Fibroblast of skin of left biceps (primary cell): ENCODE data around the gene TMEM145.
"Not testable (repeated sequence)": the region's sequence is repeated elsewhere in the genome, so short reads cannot be mapped to it uniquely, and the experiment has no call there.

Experiments used
- DNase-seq, 2 experiments: peaks; one replicate each; pipeline ENCODE4 v3.0.0-alpha.2; 2013; ENCODE audit warnings: low read depth in 2 of 2

TMEM145 gene

DNA sequence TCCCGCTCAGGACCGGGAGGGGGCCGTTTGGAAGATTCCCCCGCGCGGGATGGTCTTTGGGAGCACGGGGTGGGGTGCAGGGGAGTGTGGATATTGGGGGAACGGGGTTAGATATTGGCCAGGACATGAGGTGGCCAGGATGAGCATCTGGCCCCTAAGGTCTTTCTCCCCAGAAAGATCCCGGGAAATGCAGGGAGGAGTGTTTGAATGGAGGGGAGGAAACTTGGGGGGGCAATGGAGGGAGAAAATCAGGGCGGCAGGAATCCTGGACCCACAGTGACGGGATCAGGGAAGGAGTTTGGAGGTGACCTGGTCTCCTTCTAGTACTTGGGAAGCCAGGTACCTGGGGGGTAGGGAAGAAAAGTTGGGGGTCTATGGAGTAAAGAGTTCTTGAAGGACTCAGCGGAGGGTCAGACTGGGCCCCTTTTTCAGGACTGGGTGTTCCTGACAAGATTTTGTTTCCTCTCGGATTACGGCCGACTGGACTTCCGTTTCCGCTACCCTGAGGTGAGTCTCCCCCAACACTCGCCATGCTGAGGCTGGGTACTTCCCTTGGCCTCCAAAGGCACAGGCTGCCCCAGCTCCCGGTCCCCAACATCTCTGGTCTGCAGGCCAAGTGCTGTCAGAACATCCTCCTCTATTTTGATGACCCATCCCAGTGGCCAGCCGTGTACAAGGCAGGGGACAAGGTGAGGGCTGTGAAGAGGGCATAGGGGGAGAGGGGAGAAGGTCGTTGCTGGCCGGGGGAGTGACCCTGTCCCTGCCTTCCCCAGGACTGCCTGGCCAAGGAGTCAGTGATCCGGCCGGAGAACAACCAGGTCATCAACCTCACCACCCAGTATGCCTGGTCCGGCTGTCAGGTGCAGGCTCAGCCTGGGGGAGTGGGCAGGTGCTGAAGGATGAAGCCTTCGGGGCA, 989 bp downstream of the TMEM145 start:
- no peak for DNase-seq

DNA sequence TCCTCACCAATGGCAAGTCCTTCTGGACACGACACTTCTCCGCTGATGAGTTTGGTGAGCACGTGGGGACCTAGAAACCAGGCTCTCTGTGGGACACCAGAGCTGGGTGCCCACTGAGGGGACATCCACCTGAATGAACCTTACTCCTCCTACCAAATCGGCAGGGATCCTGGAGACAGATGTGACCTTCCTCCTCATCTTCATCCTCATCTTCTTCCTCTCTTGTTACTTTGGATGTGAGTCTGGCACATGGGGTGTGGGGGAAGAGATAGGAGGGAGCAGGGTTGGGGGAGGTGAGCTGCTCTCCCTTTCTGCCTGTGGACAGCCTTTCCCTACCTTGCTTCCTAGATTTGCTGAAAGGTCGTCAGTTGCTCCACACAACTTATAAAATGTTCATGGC, 1.9 kb downstream of the TMEM145 start:
- no peak for DNase-seq

DNA sequence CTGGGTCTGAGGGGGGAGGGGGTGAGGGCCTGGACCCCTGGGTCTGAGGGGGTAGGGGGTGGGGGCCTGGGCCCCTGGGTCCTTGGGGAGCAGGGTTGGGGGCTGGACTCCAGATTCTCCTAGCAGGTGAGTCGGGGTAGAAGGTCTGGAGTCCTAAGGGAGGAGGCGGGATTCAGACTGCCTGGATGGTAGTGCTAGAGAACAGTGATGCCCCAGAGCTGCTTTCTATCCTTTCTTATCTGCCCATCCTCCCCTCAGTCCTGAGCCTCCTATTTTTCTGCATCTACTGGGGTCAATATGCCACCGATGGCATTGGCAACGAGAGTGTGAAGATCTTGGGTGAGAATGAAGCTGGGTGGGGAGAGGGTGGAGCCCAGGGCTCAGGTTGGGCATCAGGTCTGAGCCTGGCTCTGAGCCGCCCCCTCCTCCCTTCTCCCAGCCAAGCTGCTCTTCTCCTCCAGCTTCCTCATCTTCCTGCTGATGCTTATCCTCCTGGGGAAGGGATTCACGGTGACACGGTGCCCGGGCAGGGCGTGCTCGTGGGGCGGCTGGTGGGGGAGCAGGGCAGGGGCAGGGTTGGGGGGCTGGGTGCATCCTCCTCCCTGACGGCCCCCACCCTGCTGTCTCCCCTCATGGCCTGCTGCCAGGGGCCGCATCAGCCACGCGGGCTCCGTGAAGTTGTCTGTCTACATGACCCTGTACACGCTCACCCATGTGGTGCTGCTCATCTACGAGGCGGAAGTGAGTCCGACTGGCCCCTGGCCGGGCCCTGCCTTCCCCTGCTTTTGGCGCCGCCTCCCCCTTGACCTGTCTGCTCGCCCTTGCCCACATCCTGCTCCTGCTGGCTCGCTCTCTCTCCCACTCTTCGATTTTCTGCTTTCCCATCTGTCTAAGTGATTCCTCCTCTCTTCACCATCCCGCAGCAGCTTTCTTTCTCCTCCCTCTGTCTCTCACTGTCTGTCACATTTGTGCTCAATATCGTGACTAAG, 3.4 kb downstream of the TMEM145 start:
- no peak for DNase-seq

DNA sequence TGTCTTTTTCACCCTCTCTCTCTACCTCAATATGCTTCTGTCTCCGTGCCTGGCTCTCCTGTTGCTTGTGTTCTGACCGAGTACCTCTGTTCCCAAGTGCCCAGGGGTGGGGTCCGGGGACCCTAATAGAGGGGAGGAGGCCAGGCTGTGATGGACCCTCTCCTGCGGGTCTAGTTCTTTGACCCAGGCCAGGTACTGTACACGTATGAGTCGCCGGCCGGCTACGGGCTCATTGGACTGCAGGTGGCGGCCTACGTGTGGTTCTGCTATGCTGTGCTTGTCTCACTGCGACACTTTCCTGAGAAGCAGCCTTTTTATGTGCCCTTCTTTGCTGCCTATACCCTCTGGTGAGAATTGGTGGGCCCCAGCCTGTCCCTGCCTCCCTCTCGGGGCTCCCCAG, 4.4 kb downstream of the TMEM145 start:
- DNase-seq, result no peak

DNA sequence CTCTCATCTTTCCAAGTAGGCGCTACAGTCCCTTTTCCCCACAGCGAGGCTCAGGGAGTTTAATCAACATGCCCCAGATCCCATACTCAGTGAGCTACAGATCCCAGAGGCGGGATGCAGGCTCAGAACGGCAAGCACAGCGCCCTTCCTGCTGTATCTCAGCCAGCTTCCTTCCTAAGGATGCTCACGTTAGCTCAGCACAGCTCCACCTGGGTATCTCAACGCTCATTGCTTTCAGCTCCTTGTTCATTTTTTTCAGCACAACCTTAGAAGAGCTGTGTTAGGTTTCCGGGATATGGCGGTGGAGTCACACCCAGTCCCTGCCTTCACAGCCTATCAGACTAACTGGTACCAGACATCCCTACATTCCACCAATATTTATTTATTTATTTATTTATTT, 9.2 kb downstream of the TMEM145 start:
- DNase-seq, result no peak

DNA sequence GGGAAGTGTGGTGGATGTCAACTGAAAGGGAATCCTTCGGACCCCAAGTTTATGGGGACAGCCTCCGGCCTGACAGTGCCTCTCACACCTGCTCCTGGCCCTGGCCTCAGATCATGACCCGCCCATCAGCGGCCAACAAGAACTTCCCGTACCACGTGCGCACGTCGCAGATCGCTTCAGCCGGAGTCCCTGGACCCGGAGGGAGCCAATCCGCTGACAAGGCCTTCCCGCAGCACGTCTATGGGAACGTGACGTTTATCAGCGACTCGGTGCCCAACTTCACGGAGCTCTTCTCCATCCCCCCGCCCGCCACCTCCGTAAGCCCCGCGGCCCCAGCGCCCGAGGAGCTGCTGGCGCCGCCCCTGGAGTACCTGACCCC, 10.4 kb downstream of the TMEM145 start:
- DNase-seq, result no peak

DNA sequence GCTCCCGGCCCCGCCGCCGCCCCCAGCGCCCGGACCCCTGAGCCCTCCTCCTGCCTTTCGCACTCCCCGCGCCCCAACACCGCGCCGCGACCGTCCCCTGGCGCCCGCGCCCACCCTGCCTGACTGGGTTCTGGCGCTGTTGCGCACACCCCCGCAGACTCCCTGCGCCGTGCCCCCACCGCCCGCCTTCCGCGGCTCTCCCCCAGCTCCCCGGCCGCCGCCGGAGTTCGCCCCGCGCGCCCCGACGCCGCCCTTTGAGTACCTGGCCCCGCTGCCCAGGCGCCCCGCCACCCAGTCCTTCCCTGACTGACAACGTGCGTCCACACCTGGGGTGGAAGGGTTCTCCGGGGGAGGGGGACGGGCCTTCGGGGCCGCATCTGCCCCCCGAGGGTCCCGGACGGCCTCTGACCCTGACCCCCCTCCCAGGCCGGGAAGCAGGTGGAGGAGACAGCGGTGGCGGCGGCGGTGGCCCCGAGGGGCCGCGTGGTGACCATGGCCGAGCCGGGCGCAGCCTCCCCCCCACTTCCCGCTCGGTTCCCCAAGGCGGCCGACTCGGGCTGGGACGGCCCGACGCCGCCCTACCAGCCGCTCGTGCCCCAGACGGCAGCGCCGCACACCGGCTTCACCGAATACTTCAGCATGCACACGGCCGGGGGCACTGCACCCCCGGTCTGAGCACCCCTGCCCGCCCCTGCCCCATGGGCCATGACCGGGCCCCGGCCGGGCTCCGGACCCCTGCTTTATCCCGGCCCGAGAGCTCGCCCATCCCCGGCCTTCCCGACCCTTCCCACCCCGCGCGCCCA, 10.9 kb downstream of the TMEM145 start:
- DNase-seq, result no peak

DNA sequence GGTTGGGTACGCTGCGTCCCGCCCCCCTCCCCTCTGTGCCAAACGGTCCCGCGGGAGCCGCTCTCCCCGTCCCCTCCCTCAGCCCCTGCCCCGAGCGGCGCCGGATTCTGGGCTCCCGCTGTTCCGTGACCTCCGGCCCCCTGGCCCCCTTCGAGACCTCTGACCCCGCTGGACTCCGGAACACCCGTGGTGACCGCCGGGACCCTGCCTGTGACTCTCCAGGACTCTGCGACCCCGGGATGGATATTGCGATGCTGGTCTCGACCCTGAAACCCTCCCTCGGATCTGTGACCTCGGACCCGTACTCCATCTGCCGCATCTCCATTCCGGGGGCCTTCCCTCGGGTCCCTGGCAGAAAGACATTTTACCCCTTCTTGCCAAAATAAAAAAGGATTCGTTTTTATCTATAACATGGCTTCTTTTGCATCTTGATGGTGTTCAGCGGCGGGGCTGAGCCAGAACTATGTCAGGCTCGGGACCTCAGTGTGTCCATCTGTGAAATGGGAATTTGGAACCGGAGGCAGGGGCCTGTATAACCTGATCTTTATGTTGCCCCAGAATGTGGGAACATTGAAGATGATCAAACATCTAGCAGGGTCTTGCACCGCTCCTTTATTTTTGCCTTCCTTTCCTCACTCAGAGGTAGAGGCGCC, 11.7 kb downstream of the TMEM145 start:
- no peak for DNase-seq

DNA sequence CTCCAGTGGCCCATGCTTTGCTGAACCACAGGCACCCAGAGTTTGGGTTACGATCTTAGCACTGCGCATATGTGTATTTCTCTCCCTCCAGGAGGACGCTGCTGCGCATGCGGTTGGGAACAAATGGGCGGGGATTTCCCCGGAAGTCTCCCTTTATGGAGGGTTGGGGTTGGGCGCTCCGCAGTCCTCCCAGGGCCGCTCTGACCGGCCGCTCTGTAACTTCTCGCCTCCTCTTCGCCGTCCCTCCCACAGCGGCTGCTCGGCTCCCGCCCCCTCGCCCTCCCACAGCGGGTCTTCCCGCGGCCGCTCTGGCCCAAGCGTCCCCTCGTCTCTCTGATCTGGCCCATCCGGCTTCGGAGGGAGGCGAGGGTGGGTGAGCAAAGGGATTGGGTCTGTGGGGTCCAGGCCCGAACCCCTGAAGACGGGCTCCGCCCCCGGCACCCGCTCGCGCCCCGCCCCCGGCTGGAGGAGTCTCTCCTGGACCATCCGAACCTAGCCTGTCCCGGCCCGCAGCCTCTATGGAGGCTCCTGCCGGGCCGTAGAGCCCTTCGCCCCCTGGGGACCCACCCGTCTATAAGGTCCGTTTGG, 12.3 kb downstream of the TMEM145 start, which contains the start of gene MEGF8:
TSS of gene MEGF8 (plus strand) at position 328 of the 588 bp plus-strand sequence. CDS start 609 bp downstream, outside the sequence.
- DNase-seq, result peak; percentile 97 to 98

DNA sequence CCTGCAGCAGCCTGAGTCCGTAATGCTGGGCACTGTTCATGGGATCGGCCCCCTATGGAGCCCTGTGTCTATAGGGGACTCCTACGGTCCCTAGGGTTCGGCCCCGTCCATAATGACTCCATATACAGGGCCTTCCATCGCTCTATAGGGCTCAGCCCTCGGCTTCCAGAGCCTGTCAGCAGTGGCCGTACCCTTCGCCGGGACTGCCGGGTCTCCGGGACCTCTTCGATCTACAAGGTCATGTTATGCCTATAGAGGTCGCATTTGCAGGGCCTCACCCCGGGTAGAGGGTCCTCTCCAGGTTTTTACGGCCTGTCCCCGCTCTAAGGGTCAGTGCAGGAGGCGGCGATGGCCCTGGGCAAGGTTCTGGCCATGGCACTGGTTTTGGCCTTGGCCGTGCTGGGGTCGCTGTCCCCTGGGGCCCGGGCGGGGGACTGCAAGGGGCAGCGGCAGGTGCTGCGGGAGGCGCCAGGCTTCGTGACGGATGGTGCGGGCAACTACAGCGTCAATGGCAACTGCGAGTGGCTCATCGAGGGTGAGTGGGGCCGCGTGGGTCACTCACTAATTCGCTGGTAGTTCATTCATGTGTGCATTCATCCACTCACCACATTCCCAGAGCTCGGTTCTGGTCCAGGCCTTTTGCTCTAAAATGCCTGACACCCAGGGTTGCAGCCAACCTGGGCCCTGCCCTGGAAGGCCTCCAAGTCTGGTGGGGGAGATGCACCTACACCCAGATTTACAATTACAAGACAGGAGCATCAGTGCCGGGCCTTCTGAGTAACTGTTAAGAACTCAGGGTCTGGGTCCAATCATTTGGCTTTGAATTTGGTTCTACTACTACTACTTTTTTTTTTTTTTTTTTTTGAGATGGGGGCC, 13.0 kb downstream of the TMEM145 start:
- DNase-seq, result no peak

DNA sequence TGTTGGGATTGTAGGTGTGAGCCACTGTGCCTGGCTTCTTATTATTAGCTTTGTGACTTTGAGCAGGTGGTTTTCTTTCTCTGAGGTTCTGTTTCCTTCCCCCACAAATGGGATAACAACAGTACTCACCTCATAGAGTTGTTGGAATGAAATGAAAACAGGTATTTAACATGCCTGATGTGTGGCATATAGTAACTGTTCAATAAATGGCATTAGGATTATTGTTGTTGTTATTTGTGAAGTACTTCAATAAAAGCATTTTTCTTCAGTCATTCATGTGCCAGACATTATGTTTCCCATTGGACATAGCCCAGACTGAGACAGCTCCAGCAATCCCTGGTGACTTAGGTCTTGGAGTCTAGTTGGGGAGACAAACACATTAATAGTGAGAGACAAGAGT, 13.9 kb downstream of the TMEM145 start:
- no peak for DNase-seq

DNA sequence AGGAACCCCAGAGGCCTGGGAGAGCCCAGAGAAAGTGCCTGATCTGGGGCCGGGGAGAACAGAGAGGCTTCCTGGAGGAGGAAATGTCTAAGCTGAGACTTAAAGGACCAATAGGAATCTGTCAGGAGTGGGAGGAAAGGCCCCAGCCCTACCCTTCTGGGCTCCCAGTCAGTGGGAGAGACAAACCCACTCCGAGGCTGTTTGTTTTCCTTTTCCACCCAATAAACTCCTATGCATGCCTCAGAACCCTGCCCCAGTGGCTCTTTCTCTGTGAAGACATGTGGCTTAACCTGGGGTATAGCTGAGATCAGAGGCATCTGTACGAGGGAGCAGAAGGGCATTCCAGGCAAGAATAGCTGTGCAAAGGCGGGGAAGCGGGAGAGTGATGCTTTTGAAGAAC, 14.3 kb downstream of the TMEM145 start:
- DNase-seq, result no peak

DNA sequence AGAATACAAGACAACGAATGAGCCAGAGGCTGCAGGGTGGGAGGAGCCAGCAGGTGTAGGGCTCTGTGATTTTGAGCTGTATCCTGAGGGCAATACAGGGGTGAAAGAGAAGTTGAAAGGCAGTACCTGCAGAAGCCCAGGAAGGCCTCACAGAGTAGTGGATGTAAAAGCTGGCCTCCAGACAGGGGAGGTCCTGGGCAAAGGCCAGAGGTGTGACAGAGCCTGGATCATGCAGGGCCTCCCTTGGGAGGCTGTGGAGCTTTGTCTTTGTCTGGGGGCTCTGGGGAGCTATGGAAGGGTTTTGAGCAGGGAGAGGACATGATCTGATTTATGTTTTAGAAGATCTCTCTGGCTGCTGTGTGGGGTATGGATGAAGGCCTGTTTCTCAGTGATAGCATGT, 15.0 kb downstream of the TMEM145 start:
- no peak for DNase-seq

DNA sequence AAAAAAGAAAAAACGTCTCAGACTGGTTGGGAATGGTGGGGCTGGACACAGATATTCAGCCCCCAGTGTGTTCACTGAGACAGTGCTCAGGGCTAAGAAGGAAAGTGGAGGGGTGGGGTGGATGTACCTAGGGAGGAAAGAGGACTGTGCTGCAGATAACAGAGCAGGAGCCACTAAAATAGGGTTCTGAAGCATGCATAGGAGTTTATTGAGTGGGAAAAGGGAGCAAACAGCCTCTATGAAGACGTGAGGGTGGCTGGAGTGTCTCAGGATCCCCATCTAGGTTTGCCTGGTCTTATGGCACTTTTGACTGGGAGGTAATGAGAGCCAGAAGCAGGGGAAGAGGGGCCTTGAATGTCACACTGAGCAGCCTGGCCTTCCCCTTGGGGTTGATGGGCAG, 15.7 kb downstream of the TMEM145 start:
- no peak for DNase-seq

DNA sequence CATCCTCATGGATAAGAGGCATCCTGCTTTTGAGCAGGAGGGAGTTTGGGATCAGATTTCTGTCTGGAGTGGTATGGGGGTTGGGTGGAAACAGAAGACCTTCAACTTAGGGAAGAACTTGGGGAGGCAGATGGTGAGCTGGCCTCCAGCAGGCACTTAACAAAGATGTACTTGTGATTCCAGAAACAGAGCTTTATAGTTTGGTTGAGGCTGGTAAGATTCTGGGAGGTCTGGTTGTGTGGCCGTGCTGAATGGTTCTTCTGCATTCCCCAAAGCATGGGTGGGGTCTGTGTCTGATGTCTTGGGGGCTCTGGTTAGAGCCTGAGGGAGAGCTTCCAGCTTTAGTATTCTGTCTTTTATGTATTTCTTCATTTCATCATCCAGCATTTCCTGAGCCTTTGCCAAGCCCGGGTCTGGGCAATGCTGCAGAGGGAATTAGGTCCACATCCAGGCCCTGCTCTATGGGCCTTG, 17.2 kb downstream of the TMEM145 start:
- DNase-seq, result peak; percentile 42 to 43

DNA sequence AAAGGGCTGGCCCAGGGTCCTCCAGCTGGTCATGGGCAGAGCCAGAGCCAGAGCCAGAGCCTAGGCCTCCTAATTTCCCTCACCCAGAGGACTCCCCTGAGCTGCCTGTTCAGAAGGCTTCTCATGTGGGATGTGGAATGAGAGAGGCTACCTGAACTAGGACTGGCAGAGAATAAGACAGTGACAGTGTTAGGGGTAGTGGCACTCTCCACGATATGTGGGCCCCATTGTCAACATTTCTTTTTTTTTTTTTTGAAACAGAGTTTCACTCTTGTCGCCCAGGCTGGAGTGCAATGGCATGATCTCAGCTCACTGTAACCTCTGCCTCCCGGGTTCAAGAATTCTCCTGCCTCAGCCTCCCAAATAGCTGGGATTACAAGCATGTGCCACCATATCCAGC, 18.2 kb downstream of the TMEM145 start:
- not testable (repeated sequence) for DNase-seq

DNA sequence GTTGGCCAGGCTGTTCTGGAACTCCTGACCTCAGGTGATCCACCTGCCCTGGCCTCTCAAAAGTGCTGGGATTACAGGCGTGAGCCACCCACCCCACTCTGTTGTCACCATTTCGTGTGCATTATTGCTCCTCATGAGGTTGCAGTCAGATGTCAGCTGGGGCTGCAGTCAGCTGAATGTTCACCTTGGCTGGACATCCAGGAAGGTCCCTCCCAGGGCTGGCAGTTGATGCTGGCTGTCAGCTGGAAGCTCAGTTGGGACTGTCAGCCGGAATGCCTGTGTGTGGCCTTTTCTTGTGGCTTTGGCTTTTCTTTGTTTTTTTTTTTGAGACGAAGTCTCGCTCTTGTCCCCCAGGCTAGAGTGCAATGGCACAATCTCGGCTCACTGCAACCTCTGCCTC, 18.9 kb downstream of the TMEM145 start:
- no peak for DNase-seq

DNA sequence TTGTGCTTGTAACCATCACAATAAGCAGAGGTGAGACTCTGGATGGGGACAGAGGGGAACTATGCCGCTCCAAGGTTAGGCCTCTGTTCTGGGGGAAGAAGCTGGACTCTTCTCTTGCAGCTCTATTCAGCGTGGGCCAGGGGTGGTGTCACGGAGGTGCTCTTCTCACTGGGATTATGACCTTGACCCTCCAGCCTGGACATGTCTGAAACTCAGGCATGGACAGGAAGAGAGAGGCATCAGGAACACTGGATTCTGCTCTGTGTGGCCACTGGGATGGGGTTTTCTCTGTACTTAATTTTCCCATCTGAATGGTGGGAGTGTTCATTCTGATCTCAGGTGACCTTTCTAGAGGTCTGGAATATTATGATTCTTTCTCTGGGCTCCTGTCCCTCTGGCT, 19.9 kb downstream of the TMEM145 start:
- DNase-seq, result no peak

DNA sequence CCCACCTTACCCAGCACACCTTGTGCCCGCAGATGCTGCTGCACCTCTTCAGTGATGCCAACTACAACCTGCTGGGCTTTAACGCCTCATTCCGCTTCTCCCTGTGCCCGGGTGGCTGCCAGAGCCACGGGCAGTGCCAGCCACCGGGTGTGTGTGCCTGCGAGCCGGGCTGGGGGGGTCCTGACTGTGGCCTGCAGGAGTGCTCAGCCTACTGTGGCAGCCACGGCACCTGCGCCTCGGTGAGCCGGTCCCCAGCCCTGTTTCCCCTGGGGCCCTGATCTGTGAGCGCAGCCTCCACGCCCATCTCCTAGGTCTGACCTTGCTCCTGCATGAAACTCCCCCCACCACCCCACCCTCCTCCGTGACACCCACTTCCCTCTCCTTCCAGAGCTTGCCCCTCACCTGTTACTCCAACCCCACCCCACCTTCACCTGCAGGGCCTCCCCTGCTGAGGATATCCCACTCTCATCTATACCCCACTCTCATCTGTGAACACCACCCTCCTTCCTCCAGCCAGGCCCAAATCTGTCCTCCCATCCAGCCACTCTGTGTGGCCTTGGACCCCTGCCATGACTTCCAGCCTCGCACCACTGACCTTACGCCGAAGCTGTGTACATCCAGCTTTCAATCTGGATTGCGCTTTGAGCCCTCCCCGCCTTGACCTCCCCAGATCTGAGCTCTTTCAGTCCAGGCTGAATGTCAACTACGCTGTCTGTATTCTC, 21.0 kb downstream of the TMEM145 start:
- DNase-seq, result no peak
